Lower leg skin (tissue), 4 donors: ENCODE results near the gene GPR55. TPM values are rescaled to one million over a fixed set of nuclear protein-coding genes. Genes with fewer than 3 reads are reported as not detected.

Experiments used
- DNase-seq, 2 donors: peaks; one replicate each; pipeline ENCODE4 v3.0.0-alpha.2; 2019; ENCODE audit warnings: low spot score in 2 of 2
- H3K4me3 ChIP-seq: fragments of 200-600 bp; sonication (generic); 2 replicates; pipeline ENCODE4 v1.5.1; 2017; ENCODE audit warnings: mild to moderate bottlenecking, low read depth; ENCODE audit not compliant: poor library complexity, severe bottlenecking
- POLR2A ChIP-seq, 2 donors: fragments of 450-650 bp; IDR thresholded peaks; one replicate each; pipeline ENCODE4 v1.6.1; 2016 to 2017; ENCODE audit warnings: antibody characterized with exemption in 2 of 2, mild to moderate bottlenecking in 1 of 2, moderate library complexity in 1 of 2
- WGBS, 2 donors: methylation state at CpG; one replicate each; pipeline ENCODE4 v1.1.5; 2018; 5-methylcytosine and 5-hydroxymethylcytosine counted together
- intact Hi-C: fragments of 100-400 bp; cut with DNase I; formaldehyde crosslinking; loops from one replicate; pipeline ENCODE4 v1.15.0; 2023; ENCODE audit warnings: low total_unique reads
- total RNA-seq, 4 donors: library from RNA; depleted of rRNA; stranded (reverse); fragments of >200 nt; gene quantifications; one replicate each; pipeline ENCODE4 v1.1.0, GENCODE V29; 2016
- TF ChIP-seq, protein P1 (sequence below), 3 donors: fragments of 450-650 bp; IDR thresholded peaks; one replicate each; pipeline ENCODE4 v1.5.1; 2016; ENCODE audit warnings: antibody characterized with exemption in 3 of 3, mild to moderate bottlenecking in 3 of 3, moderate library complexity in 2 of 3

GPR55 gene
- total RNA-seq, 4 donors from 2014 or later = 0.30 TPM; not detected in 3

DNA sequence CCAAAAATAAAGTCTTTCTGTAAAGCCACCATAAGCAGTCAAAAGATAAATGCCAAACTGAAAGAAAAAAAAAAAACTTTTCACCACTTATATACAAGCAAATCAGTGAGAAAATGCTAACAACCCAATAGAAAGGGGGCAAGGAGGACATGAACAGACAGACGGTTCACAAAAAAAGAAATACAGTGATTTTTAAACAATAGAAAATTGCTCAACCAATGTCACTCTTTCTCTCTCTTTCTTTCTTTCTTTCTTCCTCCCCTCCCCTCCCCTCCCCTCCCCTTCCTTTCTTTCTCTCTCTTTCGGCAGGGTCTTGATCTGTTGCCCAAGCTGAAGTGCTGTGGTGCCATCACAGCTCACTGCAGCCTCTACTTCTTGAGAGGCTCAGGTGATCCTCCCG lies 42.1 kb upstream of the GPR55 start:
- TF ChIP-seq, protein P1, sequence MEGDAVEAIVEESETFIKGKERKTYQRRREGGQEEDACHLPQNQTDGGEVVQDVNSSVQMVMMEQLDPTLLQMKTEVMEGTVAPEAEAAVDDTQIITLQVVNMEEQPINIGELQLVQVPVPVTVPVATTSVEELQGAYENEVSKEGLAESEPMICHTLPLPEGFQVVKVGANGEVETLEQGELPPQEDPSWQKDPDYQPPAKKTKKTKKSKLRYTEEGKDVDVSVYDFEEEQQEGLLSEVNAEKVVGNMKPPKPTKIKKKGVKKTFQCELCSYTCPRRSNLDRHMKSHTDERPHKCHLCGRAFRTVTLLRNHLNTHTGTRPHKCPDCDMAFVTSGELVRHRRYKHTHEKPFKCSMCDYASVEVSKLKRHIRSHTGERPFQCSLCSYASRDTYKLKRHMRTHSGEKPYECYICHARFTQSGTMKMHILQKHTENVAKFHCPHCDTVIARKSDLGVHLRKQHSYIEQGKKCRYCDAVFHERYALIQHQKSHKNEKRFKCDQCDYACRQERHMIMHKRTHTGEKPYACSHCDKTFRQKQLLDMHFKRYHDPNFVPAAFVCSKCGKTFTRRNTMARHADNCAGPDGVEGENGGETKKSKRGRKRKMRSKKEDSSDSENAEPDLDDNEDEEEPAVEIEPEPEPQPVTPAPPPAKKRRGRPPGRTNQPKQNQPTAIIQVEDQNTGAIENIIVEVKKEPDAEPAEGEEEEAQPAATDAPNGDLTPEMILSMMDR (IDR thresholded peaks at IDR 0.05) = no peak
- no peak for TF ChIP-seq POLR2A (IDR thresholded peaks at IDR 0.05)
- no peak overlapping the region for H3K4me3 ChIP-seq
- 77 to 86% methylated on average over 3 of the region's 3 CpGs for WGBS, 2 donors
- no peak for DNase-seq
- intact Hi-C loops = no loop called here

DNA sequence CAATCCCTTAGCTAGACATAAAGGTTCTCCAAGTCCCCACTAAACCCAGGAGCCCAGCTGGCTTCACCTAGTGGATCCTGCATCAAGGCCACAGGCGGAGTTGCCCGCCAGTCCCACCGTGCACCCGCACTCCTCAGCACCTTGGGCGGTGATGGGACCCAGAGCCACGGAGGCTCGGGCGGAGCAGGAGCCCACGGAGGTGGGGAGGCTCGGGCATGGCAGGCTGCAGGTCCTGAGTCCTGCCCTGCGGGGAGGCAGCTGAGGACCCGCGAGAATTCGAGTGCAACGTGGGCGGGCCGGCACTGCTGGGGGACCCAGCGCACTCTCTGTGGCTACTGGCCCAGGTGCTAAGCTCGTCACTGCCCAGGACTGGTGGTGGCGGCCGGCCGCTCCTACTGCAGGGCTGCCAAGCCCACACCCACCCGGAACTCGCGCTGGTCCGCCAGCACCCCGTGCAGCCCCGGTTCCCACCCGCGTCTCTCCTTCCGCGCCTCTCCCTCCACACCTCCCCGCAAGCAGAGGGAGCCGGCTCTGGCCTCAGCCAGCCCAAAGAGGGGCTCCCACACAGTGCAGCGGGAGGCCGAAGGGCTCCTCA lies 39.2 kb upstream of the GPR55 start:
- 97 to 98% methylated on average over 36 of the region's 36 CpGs for WGBS, 2 donors
- intact Hi-C loops = no loop called here
- no peak overlapping the region for H3K4me3 ChIP-seq
- DNase-seq = peak in 1 of 2 donors; percentile 69
- TF ChIP-seq, protein P1 (IDR thresholded peaks at IDR 0.05) = no peak
- no peak for TF ChIP-seq POLR2A (IDR thresholded peaks at IDR 0.05)

DNA sequence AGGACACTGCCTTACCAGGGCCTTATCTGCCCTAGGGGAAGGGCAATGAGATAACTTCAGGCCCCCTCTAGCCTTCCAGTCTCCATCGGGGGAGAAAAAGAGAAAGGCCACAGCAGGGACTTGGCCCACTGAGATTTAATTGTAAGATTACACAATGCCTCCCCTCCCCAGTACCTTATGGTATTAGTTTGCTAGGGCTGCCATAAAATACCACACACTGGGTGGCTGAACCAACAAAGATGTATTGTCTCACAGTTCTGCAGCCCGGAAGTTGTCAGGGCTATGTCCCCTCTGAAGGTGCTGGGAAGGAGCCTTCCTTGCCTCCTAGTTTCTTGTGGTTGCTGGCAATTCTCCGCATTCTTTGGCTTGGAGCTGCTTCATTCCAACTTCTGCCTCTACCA lies 36.0 kb upstream of the GPR55 start:
- peak in 1 of 2 donors; percentile 18 for DNase-seq
- TF ChIP-seq, protein P1 (IDR thresholded peaks at IDR 0.05) = no peak
- no peak for TF ChIP-seq POLR2A (IDR thresholded peaks at IDR 0.05)
- intact Hi-C loops = no loop called here
- 75 to 81% methylated on average over 3 of the region's 3 CpGs for WGBS, 2 donors
- no peak overlapping the region for H3K4me3 ChIP-seq

DNA sequence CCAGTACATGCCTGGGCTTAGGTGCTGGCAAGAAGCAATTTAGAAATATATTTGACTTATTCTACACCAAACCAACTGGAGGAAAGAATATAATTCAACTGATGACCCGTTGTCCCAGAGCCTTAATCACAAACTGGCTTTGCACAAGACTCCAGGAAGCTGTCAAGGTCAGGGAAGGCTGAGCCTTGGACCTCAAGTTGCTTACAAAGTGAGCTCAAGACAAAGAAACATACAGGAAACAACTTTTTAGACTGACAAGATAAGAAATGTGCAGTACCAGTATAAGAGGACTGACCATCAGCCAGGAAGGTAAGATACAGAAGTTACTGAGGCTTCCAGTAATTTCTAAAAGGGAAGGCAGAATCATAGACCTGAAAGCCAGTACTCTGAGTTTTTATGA lies 35.0 kb upstream of the GPR55 start:
- WGBS, 2 donors = 74 to 76% methylated on average over 1 of the region's 1 CpG
- intact Hi-C loops = no loop called here
- no peak overlapping the region for H3K4me3 ChIP-seq

DNA sequence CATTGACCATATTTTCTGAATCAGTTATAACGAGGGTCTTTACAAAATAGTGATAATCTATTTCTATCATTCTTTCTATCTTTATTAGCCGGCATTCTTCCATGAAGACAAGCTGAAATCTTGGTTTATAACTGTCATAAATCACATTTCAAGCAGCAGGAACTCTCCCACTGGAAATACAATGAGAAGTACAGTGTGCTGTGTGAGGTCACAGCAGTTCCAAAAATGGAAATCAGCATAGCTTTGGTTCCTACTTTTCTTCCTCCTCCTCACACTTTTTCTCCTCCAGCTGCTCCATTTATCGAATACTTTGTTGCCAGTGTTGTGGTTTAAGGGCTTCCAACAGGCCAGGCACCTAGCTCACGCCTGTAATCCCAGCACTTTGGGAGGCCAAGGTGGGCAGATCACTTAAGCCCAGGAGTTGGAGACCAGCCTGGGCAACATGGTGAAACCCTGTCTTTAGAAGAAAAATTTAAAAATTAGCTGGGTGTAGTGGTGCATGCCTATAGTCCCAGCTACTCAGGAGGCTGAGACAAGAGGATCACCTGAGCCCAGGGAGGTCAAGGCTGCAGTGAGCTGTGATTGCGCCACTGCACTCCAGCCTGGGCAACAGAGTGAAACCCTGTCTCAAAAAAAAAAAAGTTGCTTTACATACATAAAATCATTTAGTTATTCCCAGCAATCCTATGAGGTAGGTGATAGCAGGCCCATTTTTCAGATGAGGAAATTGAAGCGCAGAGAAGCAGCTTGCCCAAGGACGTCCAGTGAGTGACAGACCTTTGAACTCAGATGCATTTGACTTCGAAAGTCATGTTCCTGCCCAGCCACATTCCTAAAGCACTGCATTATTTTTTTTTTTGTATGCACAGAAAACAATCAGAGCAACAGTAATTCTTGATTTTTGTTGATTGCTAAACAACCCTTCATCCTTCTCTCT lies 34.0 kb upstream of the GPR55 start:
- intact Hi-C loops = no loop called here
- 88 to 90% methylated on average over 8 of the region's 8 CpGs for WGBS, 2 donors
- no peak overlapping the region for H3K4me3 ChIP-seq
- TF ChIP-seq, protein P1 (IDR thresholded peaks at IDR 0.05) = no peak
- no peak for TF ChIP-seq POLR2A (IDR thresholded peaks at IDR 0.05)
- DNase-seq = peak in 1 of 2 donors; percentile 21

More for the DNA sequence above, 35.0 kb upstream of the GPR55 start:
- no peak for TF ChIP-seq POLR2A (IDR thresholded peaks at IDR 0.05)
- TF ChIP-seq, protein P1 (IDR thresholded peaks at IDR 0.05) = no peak
- peak in 1 of 2 donors; percentile 5 for DNase-seq
